ENCODE measurements around the gene FLNB. TPM values are rescaled to one million over a fixed set of nuclear protein-coding genes. Genes with fewer than 3 reads are reported as not detected.

FLNB gene
- total and polyA plus RNA-seq, 10 of the 15 experiments (the other 5 are each of a cell fraction or from before 2014, with no cell fraction given): 13.6 to 51.8 (median 26.4) TPM

GRCh38 chr3:58072763-58073130, 64.5 kb downstream of the FLNB start:
- Histone ChIP-seq H4K20me1 (ENCODE audit: control insufficient read depth, insufficient read depth) (no peaks in the 10 kb centered on the region), H2AFZ (ENCODE audit: control insufficient read depth, low read depth, low read length) (no peak overlapping the region), H3K27me3 (replicated peaks in 1 of 2; ENCODE audit: control insufficient read depth in 2 of 2, insufficient read depth in 2 of 2, low read length in 1 of 2) (no peaks in the 10 kb centered on the region), H3K9ac (ENCODE audit: control insufficient read depth, insufficient read depth, low read length) (no peak overlapping the region), H3K4me1 (ENCODE audit: control insufficient read depth, insufficient read depth, low read length) (peaks cover 22% of the 10 kb centered on the region), H3K4me2 (ENCODE audit: control insufficient read depth, insufficient read depth) (no peak overlapping the region), H3K36me3 (ENCODE audit: control insufficient read depth in 2 of 2, insufficient read depth in 2 of 2, low read length in 1 of 2) (peaks cover 0 to 1% of the 10 kb centered on the region in 2 experiments; a peak in 2 of 4 replicates), H3K9me3 (replicated peaks; ENCODE audit: control insufficient read depth, insufficient read depth, low read length) (no peaks in the 10 kb centered on the region), H3K4me3 (no peak overlapping the region), H3K79me2 (ENCODE audit: control insufficient read depth, insufficient read depth, low read length) (no peaks in the 10 kb centered on the region), H3K27ac (ENCODE audit: control insufficient read depth, insufficient read depth) (no peak overlapping the region)
- intact Hi-C loops (cut with micrococcal nuclease; ENCODE audit: unreplicated experiment): loop anchor here (5.0 kb wide), 1 partner anchor 60 kb away; no protein-coding TSS in a partner anchor
- DNase-seq (ENCODE audit: low read depth, low spot score): no peak
- BruUV-seq (replicated peaks): no TSS peak
- RAD21 ChIA-PET (ENCODE audit: unreplicated experiment): interaction anchor here (0.9 to 4.8 kb wide), 6 partner anchors 15 to 63 kb away, joined by 3 to 35 read pairs (median 6); partner anchors contain the start of gene FLNB
- no peak for TF ChIP-seq STAT3 (IDR thresholded peaks at IDR 0.05; ENCODE audit: low read depth, low read length)
- no peak for TF ChIP-seq RBBP5 (conservative IDR thresholded peaks at IDR 0.05)
- no peak for TF ChIP-seq MYB (IDR thresholded peaks at IDR 0.05; ENCODE audit: borderline replicate concordance, low read depth, low read length)
- no peak for TF ChIP-seq ATF2 (IDR thresholded peaks at IDR 0.05; ENCODE audit: low read length)
- TF ChIP-seq PML (IDR thresholded peaks at IDR 0.05; ENCODE audit: low read length): no peak
- no peak for TF ChIP-seq PBX3 (IDR thresholded peaks at IDR 0.05; ENCODE audit: insufficient replicate concordance, low read depth, low read length)
- no peak for TF ChIP-seq SRF (IDR thresholded peaks at IDR 0.05; ENCODE audit: low read depth in 2 of 2, low read length in 2 of 2)
- no peak for TF ChIP-seq BHLHE40 (IDR thresholded peaks at IDR 0.05; ENCODE audit: borderline replicate concordance in 1 of 2, low read depth in 2 of 2, low read length in 1 of 2)
- TF ChIP-seq CHD4 (IDR thresholded peaks at IDR 0.05): no peak
- TF ChIP-seq POLR2AphosphoS2 (IDR thresholded peaks at IDR 0.05; ENCODE audit: low read depth, low read length): no peak
- TF ChIP-seq FOXK2 (IDR thresholded peaks at IDR 0.05): no peak
- no peak for TF ChIP-seq TCF3 (IDR thresholded peaks at IDR 0.05; ENCODE audit: borderline replicate concordance, insufficient read depth, low read depth, low read length)
- TF ChIP-seq CEBPB (IDR thresholded peaks at IDR 0.05; ENCODE audit: borderline replicate concordance in 1 of 2, low read depth in 2 of 2, low read length in 2 of 2): no peak
- TF ChIP-seq JUNB (IDR thresholded peaks at IDR 0.05): no peak
- TF ChIP-seq CBFB (IDR thresholded peaks at IDR 0.05; ENCODE audit: low read depth): no peak
- no peak for TF ChIP-seq BACH1 (IDR thresholded peaks at IDR 0.05; ENCODE audit: borderline replicate concordance)
- TF ChIP-seq TCF7 (IDR thresholded peaks at IDR 0.05; ENCODE audit: borderline replicate concordance): no peak
- no peak for TF ChIP-seq RB1 (IDR thresholded peaks at IDR 0.05; ENCODE audit: borderline replicate concordance)
- no peak for TF ChIP-seq SMAD1 (IDR thresholded peaks at IDR 0.05; ENCODE audit: low read depth, partially characterized antibody)
- no peak for TF ChIP-seq NFIC (IDR thresholded peaks at IDR 0.05; ENCODE audit: low read depth, low read length)
- POLR2A ChIA-PET: interaction anchor here (1.0 kb wide), 2 partner anchors 20 to 43 kb away, joined by 3 read pairs; no protein-coding TSS in a partner anchor
- CTCF ChIA-PET: interaction anchor here (0.7 to 2.2 kb wide), 5 partner anchors 9 to 412 kb away, joined by 3 to 10 read pairs (median 4); no protein-coding TSS in a partner anchor
- in situ Hi-C loops (cut with MboI): no loop called here
- SMC1A ChIA-PET (ENCODE audit: uncharacterized antibody, unreplicated experiment): interaction anchor here (0.6 to 3.8 kb wide), 10 partner anchors 9 to 1397 kb away, joined by 3 to 33 read pairs (median 12); no protein-coding TSS in a partner anchor
- ATAC-seq: no peak
- 99% methylated on average over 3 of the region's 3 CpGs for WGBS (ENCODE audit: insufficient coverage, insufficient replicate concordance, low lambda C conversion rate, missing lambda C conversion rate)
- FAIRE-seq: no peak

Data from GM12878 (cell line).